D721Med (cell line): ENCODE results near the gene ZNF792.

Experiments
- DNase-seq: peaks from one replicate; pipeline ENCODE4 v3.0.0; 2011; ENCODE audit warnings: low spot score; ENCODE audit not compliant: insufficient read length
- FAIRE-seq: peaks from 2 replicates; lab custom pipeline; 2011; peaks lifted over from hg19 to GRCh38; lab: Jason Lieb, UNC
- CTCF ChIP-seq: IDR thresholded peaks from 2 replicates; pipeline ENCODE4 v1.5.1; 2012; ENCODE audit warnings: mild to moderate bottlenecking, control low read depth; ENCODE audit not compliant: insufficient read depth; ENCODE audit errors: missing control alignments

The ZNF792 gene

GRCh38 chr19:34953092-34953491 is 10.9 kb downstream of the ZNF792 start:
- FAIRE-seq (no peak), DNase-seq (no peak)
- TF ChIP-seq CTCF: no peak

- DNase-seq (no peak), FAIRE-seq (no peak)
- no peak for TF ChIP-seq CTCF
Observed at GRCh38 chr19:34943861-34944573, 20.0 kb downstream of the ZNF792 start.

GRCh38 chr19:34938886-34939285 is 25.1 kb downstream of the ZNF792 start:
- DNase-seq (no peak), FAIRE-seq (no peak)
- TF ChIP-seq CTCF: no peak

DNA sequence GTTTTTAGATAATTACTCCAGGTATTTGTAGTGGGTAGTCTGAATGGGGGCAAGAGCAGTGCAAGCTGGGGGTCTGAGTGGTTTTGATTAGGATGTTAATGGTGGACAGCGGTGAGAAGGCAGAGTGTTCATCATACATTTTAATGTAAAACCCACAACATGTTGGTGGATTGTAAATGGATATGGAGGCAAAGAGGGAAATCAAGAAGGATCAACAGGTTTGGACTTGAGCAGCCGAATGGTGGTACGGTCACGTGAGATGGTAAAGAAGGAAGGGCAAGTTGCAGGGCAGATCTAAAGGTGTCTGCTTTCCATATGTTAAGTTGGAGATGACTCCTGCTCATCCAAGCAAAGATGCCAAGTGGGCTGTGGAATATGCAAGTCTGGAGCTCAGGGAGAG is 27.8 kb downstream of the ZNF792 start:
- DNase-seq: no peak
- FAIRE-seq: no peak
- TF ChIP-seq CTCF: no peak

- no peak for DNase-seq
- FAIRE-seq: no peak
- TF ChIP-seq CTCF: no peak
Observed at GRCh38 chr19:34932494-34932893, 31.5 kb downstream of the ZNF792 start.

DNA sequence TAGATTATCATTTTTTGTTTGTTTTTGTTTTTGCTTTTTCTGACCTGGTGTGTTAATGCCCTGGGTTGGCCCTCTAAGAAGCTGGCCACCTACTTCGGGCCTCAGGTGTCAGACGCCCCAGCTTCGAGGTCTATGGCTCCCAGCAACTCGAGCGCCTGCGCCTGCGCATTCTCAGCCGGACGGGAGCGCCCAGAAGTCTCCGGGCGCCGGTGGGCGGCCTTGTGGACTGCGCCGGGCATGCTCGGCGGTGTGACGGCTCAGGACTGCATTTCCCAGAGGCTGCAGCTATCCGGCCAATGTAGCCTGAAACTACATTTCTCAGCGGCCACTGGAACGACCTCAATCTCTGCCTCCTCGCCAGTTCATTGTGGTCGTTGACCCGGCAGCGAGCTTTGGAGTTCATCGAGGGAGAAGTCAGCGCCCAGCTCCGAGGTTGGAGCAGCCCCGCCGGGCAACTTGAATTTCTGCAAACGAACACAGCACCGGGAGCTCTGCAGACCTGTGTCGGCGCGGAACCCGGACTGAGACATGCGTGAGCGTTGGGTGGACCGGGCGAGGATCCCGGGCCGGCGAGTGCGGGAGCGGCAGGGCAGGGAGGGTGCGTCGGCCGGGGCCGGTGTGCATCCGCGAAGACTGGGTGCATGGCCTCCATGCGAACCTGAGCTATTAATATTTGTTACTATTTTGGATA is 37.2 kb downstream of the ZNF792 start, which contains the start of gene ZNF30:
ZNF30 (plus strand) TSS at position 219 of the 691 bp plus-strand sequence. CDS start 3,045 bp downstream, outside the sequence.
- FAIRE-seq: no peak
- peak; percentile 82 for DNase-seq
- no peak for TF ChIP-seq CTCF

DNA sequence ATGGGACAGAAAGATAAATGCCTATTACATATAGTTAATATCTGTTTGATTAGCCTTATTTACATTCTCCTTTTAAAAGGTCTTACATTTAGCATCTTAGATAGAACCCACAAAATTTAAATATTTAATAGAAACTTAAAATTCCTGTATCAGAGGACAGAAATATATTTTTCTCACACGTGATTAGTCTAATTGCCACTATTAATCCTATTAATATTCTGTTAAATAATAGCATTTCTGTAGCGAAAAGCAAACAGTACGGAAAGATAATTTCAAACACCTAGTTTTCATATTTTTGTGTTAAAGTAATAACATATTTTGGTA is 37.7 kb downstream of the ZNF792 start:
- TF ChIP-seq CTCF: no peak
- FAIRE-seq (no peak), DNase-seq (no peak)
